Activated CD8-positive, alpha-beta memory T cell treated with anti-CD3 and anti-CD28 coated beads, Interleukin-2, amount 50 U/mL, for 1 hour (primary cell): ENCODE measurements around the gene CDK12.

Source experiments
- DNase-seq: peaks from one replicate; pipeline ENCODE4 v3.0.0-alpha.2; 2020; ENCODE audit errors: extremely low read depth

CDK12 gene

DNA sequence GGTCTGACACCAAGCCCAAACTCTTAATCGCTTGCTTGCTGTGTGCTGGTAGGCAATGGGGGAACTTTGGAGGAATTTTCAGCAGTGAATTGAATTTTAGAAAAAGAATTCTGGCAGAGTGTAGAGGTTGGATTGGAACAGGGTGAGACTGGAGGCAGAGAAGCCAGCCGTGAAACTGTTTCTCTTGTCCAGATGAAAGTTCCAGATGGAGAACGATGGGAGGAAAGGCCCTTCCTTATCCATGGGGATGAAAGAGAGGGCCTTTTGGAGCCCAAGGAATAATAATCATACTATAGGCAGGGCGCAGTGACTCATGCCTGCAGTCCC lies 120.4 kb downstream of the CDK12 start:
- no peak for DNase-seq

GRCh38 chr17:39582658-39583057 lies 121.4 kb downstream of the CDK12 start:
- DNase-seq, result no peak
